Osteoblast (primary cell): ENCODE measurements around the gene SLC4A11. TPM values are rescaled to one million over a fixed set of nuclear protein-coding genes. Genes with fewer than 3 reads are reported as not detected.
A peak's percentile ranks its signal among the peaks of the same experiment; 100 is the strongest.

ENCODE experiments used
- DNase-seq: peaks from one replicate; pipeline ENCODE4 v3.0.0; 2011; ENCODE audit warnings: low spot score, mixed read lengths; ENCODE audit not compliant: insufficient read length; ENCODE audit errors: missing footprints
- H2AFZ ChIP-seq: 2 replicates; pipeline ENCODE4 v1.6.0; 2011; ENCODE audit warnings: mild to moderate bottlenecking, low read length
- H3K27ac ChIP-seq: 2 replicates; pipeline ENCODE4 v1.5.1; 2011; ENCODE audit warnings: mild to moderate bottlenecking, low read depth, low read length, moderate library complexity
- H3K27me3 ChIP-seq: 2 replicates; pipeline ENCODE4 v1.6.0; 2012; ENCODE audit warnings: mild to moderate bottlenecking, control low read depth, inconsistent platforms, low read length, moderate library complexity; ENCODE audit not compliant: insufficient read depth
- H3K36me3 ChIP-seq: 2 replicates; pipeline ENCODE4 v1.5.1; 2011; ENCODE audit warnings: mild to moderate bottlenecking, low read length, control low read depth, moderate library complexity; ENCODE audit not compliant: insufficient read depth
- H3K4me1 ChIP-seq: 2 replicates; pipeline ENCODE4 v1.5.1; 2011; ENCODE audit warnings: mild to moderate bottlenecking, low read length, control low read depth, moderate library complexity; ENCODE audit not compliant: insufficient read depth
- H3K4me2 ChIP-seq: 2 replicates; pipeline ENCODE4 v1.6.0; 2011; ENCODE audit warnings: mild to moderate bottlenecking, low read length; ENCODE audit not compliant: insufficient read depth
- H3K4me3 ChIP-seq: fragments of 200-600 bp; sonication (generic); 3 replicates; pipeline ENCODE4 v1.5.1; 2012; ENCODE audit warnings: mild to moderate bottlenecking, low read length, inconsistent platforms; ENCODE audit not compliant: insufficient read depth
- H3K79me2 ChIP-seq: 2 replicates; pipeline ENCODE4 v1.6.0; 2012; ENCODE audit warnings: mild to moderate bottlenecking, low read length, control low read depth, inconsistent platforms; ENCODE audit not compliant: insufficient read depth
- H3K9me3 ChIP-seq: 2 replicates; pipeline ENCODE4 v1.5.1; 2011; ENCODE audit warnings: low read depth, low read length, control low read depth
- H4K20me1 ChIP-seq: 2 replicates; pipeline ENCODE4 v1.6.0; 2012; ENCODE audit warnings: mild to moderate bottlenecking, low read length, control low read depth; ENCODE audit not compliant: insufficient read depth
- CTCF ChIP-seq: IDR thresholded peaks from 2 replicates; pipeline ENCODE4 v1.5.1; 2011; ENCODE audit warnings: mild to moderate bottlenecking, low read depth, low read length, moderate library complexity; ENCODE audit errors: extremely low read depth
- total RNA-seq: library from RNA; depleted of rRNA; stranded (reverse); fragments of >200 nt; gene quantifications from 2 replicates; pipeline ENCODE4 v1.2.3, GENCODE V29; 2012

Gene SLC4A11
- total RNA-seq, 1 donor = under 0.01 TPM

GRCh38 chr20:3213226-3213625 lies 25.8 kb downstream of the SLC4A11 start:
- Histone ChIP-seq H2AFZ (no peak overlapping the region), H3K9me3 (no peaks in the 10 kb centered on the region), H3K4me3 (no peak overlapping the region), H3K4me2 (no peak overlapping the region), H3K4me1 (peaks cover 14% of the 10 kb centered on the region), H3K27ac (no peak overlapping the region), H4K20me1 (no peaks in the 10 kb centered on the region), H3K79me2 (peaks cover 55% of the 10 kb centered on the region), H3K36me3 (peaks cover 28% of the 10 kb centered on the region), H3K27me3 (no peaks in the 10 kb centered on the region)
- no peak for DNase-seq
- no peak for TF ChIP-seq CTCF

GRCh38 chr20:3210346-3210745 lies 28.6 kb downstream of the SLC4A11 start:
- Histone ChIP-seq H3K36me3 (peaks cover 18% of the 10 kb centered on the region), H3K4me3 (peak overlapping the region; percentile 98), H3K9me3 (no peaks in the 10 kb centered on the region), H3K4me2 (peak overlapping the region; percentile 85), H3K4me1 (peaks cover 14% of the 10 kb centered on the region), H3K79me2 (peaks cover 55% of the 10 kb centered on the region), H3K27ac (peak overlapping the region; percentile 65), H3K27me3 (no peaks in the 10 kb centered on the region), H4K20me1 (no peaks in the 10 kb centered on the region), H2AFZ (peak overlapping the region; percentile 95)
- no peak for TF ChIP-seq CTCF
- DNase-seq = no peak

- Histone ChIP-seq H3K79me2 (peaks cover 55% of the 10 kb centered on the region), H3K4me2 (peak overlapping the region; percentile 85), H3K36me3 (peaks cover 14% of the 10 kb centered on the region), H3K4me3 (peak overlapping the region; percentile 98), H3K27me3 (no peaks in the 10 kb centered on the region), H2AFZ (peak overlapping the region; percentile 95), H4K20me1 (no peaks in the 10 kb centered on the region), H3K27ac (peak overlapping the region; percentile 65), H3K9me3 (no peaks in the 10 kb centered on the region), H3K4me1 (peaks cover 14% of the 10 kb centered on the region)
- no peak for TF ChIP-seq CTCF
- DNase-seq = peak; percentile 93
Observed at GRCh38 chr20:3209946-3210317, 29.1 kb downstream of the SLC4A11 start.

GRCh38 chr20:3209257-3209945 lies 29.6 kb downstream of the SLC4A11 start, which contains the start of gene ITPA:
Gene ITPA (plus strand): TSS chr20:3209498. CDS start chr20:3209552, 54 bp downstream.
- H3K4me2 ChIP-seq = peak within 1 kb of the TSS; percentile 85
- H2AFZ ChIP-seq = peak within 1 kb of the TSS; percentile 95
- H3K79me2 ChIP-seq = peaks cover 55% of the 10 kb centered on the region
- peak within 1 kb of the TSS; percentile 98 for H3K4me3 ChIP-seq
- no peaks in the 10 kb centered on the region for H3K9me3 ChIP-seq
- peak within 1 kb of the TSS; percentile 65 for H3K27ac ChIP-seq
- no peak for TF ChIP-seq CTCF
- peaks cover 11% of the 10 kb centered on the region for H3K36me3 ChIP-seq
- peak; percentile 93 for DNase-seq
- H3K4me1 ChIP-seq = peaks cover 14% of the 10 kb centered on the region
- H4K20me1 ChIP-seq = no peaks in the 10 kb centered on the region
- H3K27me3 ChIP-seq = no peaks in the 10 kb centered on the region
